CD1c-positive myeloid dendritic cell (primary cell): ENCODE data around the gene NEXN.
"Not testable (repeated sequence)": the region's sequence is repeated elsewhere in the genome, so short reads cannot be mapped to it uniquely, and the experiment has no call there.

Source experiments
- DNase-seq: peaks from one replicate; pipeline ENCODE4 v3.0.0-alpha.2; 2016; ENCODE audit errors: extremely low spot score

The NEXN gene

GRCh38 chr1:77906019-77906545, 17.7 kb downstream of the NEXN start:
- DNase-seq: peak; percentile 13

GRCh38 chr1:77906624-77907023, 18.2 kb downstream of the NEXN start:
- DNase-seq: no peak

GRCh38 chr1:77910116-77910515, 21.7 kb downstream of the NEXN start:
- no peak for DNase-seq

GRCh38 chr1:77918918-77919317, 30.5 kb downstream of the NEXN start:
- DNase-seq: not testable (repeated sequence)

GRCh38 chr1:77925518-77925917, 37.1 kb downstream of the NEXN start:
- DNase-seq: no peak

- DNase-seq: no peak
Observed at GRCh38 chr1:77925956-77926355, 37.5 kb downstream of the NEXN start.

GRCh38 chr1:77926561-77927357, 38.3 kb downstream of the NEXN start:
- DNase-seq: peak; percentile 58

GRCh38 chr1:77927414-77927813, 39.0 kb downstream of the NEXN start:
- no peak for DNase-seq

- DNase-seq: no peak
Observed at GRCh38 chr1:77929806-77930205, 41.4 kb downstream of the NEXN start.

GRCh38 chr1:77938651-77939050, 50.2 kb downstream of the NEXN start:
- no peak for DNase-seq

- DNase-seq: no peak
Observed at GRCh38 chr1:77940921-77941570, 52.6 kb downstream of the NEXN start.

GRCh38 chr1:77942400-77943140, 54.1 kb downstream of the NEXN start:
- DNase-seq: no peak

- no peak for DNase-seq
Observed at GRCh38 chr1:77945345-77945744, 56.9 kb downstream of the NEXN start.

GRCh38 chr1:77948841-77949424, 60.5 kb downstream of the NEXN start:
- no peak for DNase-seq

GRCh38 chr1:77950873-77951272, 62.4 kb downstream of the NEXN start:
- no peak for DNase-seq

GRCh38 chr1:77951328-77951727, 62.9 kb downstream of the NEXN start:
- no peak for DNase-seq

GRCh38 chr1:77953907-77954306, 65.5 kb downstream of the NEXN start:
- DNase-seq: no peak

- no peak for DNase-seq
Observed at GRCh38 chr1:77954521-77954920, 66.1 kb downstream of the NEXN start.

GRCh38 chr1:77955709-77956108, 67.3 kb downstream of the NEXN start:
- no peak for DNase-seq

GRCh38 chr1:77956464-77956863, 68.0 kb downstream of the NEXN start:
- no peak for DNase-seq

GRCh38 chr1:77958391-77958790, 70.0 kb downstream of the NEXN start:
- DNase-seq: no peak

GRCh38 chr1:77958850-77959249, 70.4 kb downstream of the NEXN start:
- DNase-seq: no peak
